ENCODE measurements around the gene SLC38A5.

The SLC38A5 gene

GRCh38 chrX:48498374-48498809, 28.3 kb upstream of the SLC38A5 start:
- no peak overlapping the region for H3K14ac ChIP-seq (ENCODE audit: low read length)
- H2BK120ac ChIP-seq (ENCODE audit: insufficient read depth, low read length, poor library complexity) = no peak overlapping the region
- no peaks in the 10 kb centered on the region for H3K27me3 ChIP-seq (ENCODE audit: insufficient read depth, low read length)
- no peak overlapping the region for H2AFZ ChIP-seq (ENCODE audit: insufficient read depth, low read length, poor library complexity)
- no peak overlapping the region for H4K12ac ChIP-seq (ENCODE audit: low read depth, low read length)
- H3K9me3 ChIP-seq (ENCODE audit: insufficient read depth, low read depth, low read length) = no peaks in the 10 kb centered on the region
- H3K4me2 ChIP-seq (ENCODE audit: low read length) = no peak overlapping the region
- H3K9ac ChIP-seq (ENCODE audit: low read length) = no peak overlapping the region
- no peak overlapping the region for H3K23ac ChIP-seq (ENCODE audit: low read length)
- H3K18ac ChIP-seq (ENCODE audit: low read length) = no peak overlapping the region
- no peak overlapping the region for H3K27ac ChIP-seq (ENCODE audit: low read depth, low read length)
- H3K36me3 ChIP-seq (ENCODE audit: control insufficient read depth in 1 of 2, insufficient read depth in 2 of 2, low read length in 2 of 2) = no peaks in the 10 kb centered on the region
- H3K4ac ChIP-seq (ENCODE audit: low read depth, low read length) = no peak overlapping the region
- no peak overlapping the region for H2BK12ac ChIP-seq (ENCODE audit: low read length)
- no peaks in the 10 kb centered on the region for H3K79me1 ChIP-seq (ENCODE audit: low read length)
- no peak overlapping the region for H2BK5ac ChIP-seq (ENCODE audit: low read depth, low read length, poor library complexity)
- H2AK5ac ChIP-seq (ENCODE audit: low read length) = no peak overlapping the region
- DNase-seq = no peak
- no CpG with 5 or more reads among the region's 6 CpGs for WGBS (ENCODE audit: extremely low coverage, insufficient coverage, insufficient read length)
- no peak overlapping the region for H3K4me3 ChIP-seq (ENCODE audit: low read depth, low read length)
- peaks cover 0 to 2% of the 10 kb centered on the region in 2 experiments for H3K4me1 ChIP-seq (ENCODE audit: control insufficient read depth in 1 of 2, insufficient read depth in 2 of 2, low read length in 2 of 2)
- H4K8ac ChIP-seq (ENCODE audit: low read depth, low read length) = no peak overlapping the region
- H4K91ac ChIP-seq (ENCODE audit: low read depth, low read length) = no peak overlapping the region
- no peaks in the 10 kb centered on the region for H3K79me2 ChIP-seq (ENCODE audit: control insufficient read depth, insufficient read depth, low read length, poor library complexity)

- Histone ChIP-seq H4K91ac (ENCODE audit: low read depth, low read length) (no peak overlapping the region), H3K23ac (ENCODE audit: low read length) (no peak overlapping the region), H3K9me3 (ENCODE audit: insufficient read depth, low read depth, low read length) (no peaks in the 10 kb centered on the region), H3K4me1 (ENCODE audit: control insufficient read depth in 1 of 2, insufficient read depth in 2 of 2, low read length in 2 of 2) (peaks cover 0 to 2% of the 10 kb centered on the region in 2 experiments), H3K4me2 (ENCODE audit: low read length) (no peak overlapping the region), H2BK5ac (ENCODE audit: low read depth, low read length, poor library complexity) (no peak overlapping the region), H2AK5ac (ENCODE audit: low read length) (no peak overlapping the region), H4K12ac (ENCODE audit: low read depth, low read length) (no peak overlapping the region), H3K4me3 (ENCODE audit: low read depth, low read length) (no peak overlapping the region), H3K4ac (ENCODE audit: low read depth, low read length) (no peak overlapping the region), H3K79me2 (ENCODE audit: control insufficient read depth, insufficient read depth, low read length, poor library complexity) (no peaks in the 10 kb centered on the region), H2BK12ac (ENCODE audit: low read length) (no peak overlapping the region), H3K18ac (ENCODE audit: low read length) (no peak overlapping the region), H2AFZ (ENCODE audit: insufficient read depth, low read length, poor library complexity) (no peak overlapping the region), H3K14ac (ENCODE audit: low read length) (no peak overlapping the region), H3K27me3 (ENCODE audit: insufficient read depth, low read length) (no peaks in the 10 kb centered on the region), H2BK120ac (ENCODE audit: insufficient read depth, low read length, poor library complexity) (no peak overlapping the region), H3K36me3 (ENCODE audit: control insufficient read depth in 1 of 2, insufficient read depth in 2 of 2, low read length in 2 of 2) (no peaks in the 10 kb centered on the region), H3K27ac (ENCODE audit: low read depth, low read length) (no peak overlapping the region), H3K79me1 (ENCODE audit: low read length) (no peaks in the 10 kb centered on the region), H4K8ac (ENCODE audit: low read depth, low read length) (no peak overlapping the region), H3K9ac (ENCODE audit: low read length) (no peak overlapping the region)
- DNase-seq = no peak
- no CpG with 5 or more reads among the region's 5 CpGs for WGBS (ENCODE audit: extremely low coverage, insufficient coverage, insufficient read length)
Measured at GRCh38 chrX:48497871-48498270, 27.8 kb upstream of the SLC38A5 start.

GRCh38 chrX:48496660-48497059, 26.6 kb upstream of the SLC38A5 start:
- H3K27me3 ChIP-seq (ENCODE audit: insufficient read depth, low read length) = no peaks in the 10 kb centered on the region
- no peak overlapping the region for H2AFZ ChIP-seq (ENCODE audit: insufficient read depth, low read length, poor library complexity)
- no peak overlapping the region for H2BK5ac ChIP-seq (ENCODE audit: low read depth, low read length, poor library complexity)
- no peak overlapping the region for H4K12ac ChIP-seq (ENCODE audit: low read depth, low read length)
- H3K18ac ChIP-seq (ENCODE audit: low read length) = no peak overlapping the region
- no peak overlapping the region for H2BK120ac ChIP-seq (ENCODE audit: insufficient read depth, low read length, poor library complexity)
- DNase-seq = no peak
- H3K36me3 ChIP-seq (ENCODE audit: control insufficient read depth in 1 of 2, insufficient read depth in 2 of 2, low read length in 2 of 2) = no peaks in the 10 kb centered on the region
- H3K14ac ChIP-seq (ENCODE audit: low read length) = no peak overlapping the region
- H3K23ac ChIP-seq (ENCODE audit: low read length) = no peak overlapping the region
- H3K79me2 ChIP-seq (ENCODE audit: control insufficient read depth, insufficient read depth, low read length, poor library complexity) = no peaks in the 10 kb centered on the region
- peaks cover 4 to 11% of the 10 kb centered on the region in 2 experiments for H3K4me1 ChIP-seq (ENCODE audit: control insufficient read depth in 1 of 2, insufficient read depth in 2 of 2, low read length in 2 of 2)
- WGBS (ENCODE audit: extremely low coverage, insufficient coverage, insufficient read length) = no CpG with 5 or more reads among the region's 4 CpGs
- no peak overlapping the region for H2BK12ac ChIP-seq (ENCODE audit: low read length)
- no peak overlapping the region for H3K27ac ChIP-seq (ENCODE audit: low read depth, low read length)
- no peak overlapping the region for H4K91ac ChIP-seq (ENCODE audit: low read depth, low read length)
- no peak overlapping the region for H3K9ac ChIP-seq (ENCODE audit: low read length)
- no peak overlapping the region for H3K4ac ChIP-seq (ENCODE audit: low read depth, low read length)
- no peak overlapping the region for H2AK5ac ChIP-seq (ENCODE audit: low read length)
- peaks cover 3% of the 10 kb centered on the region for H3K79me1 ChIP-seq (ENCODE audit: low read length)
- H4K8ac ChIP-seq (ENCODE audit: low read depth, low read length) = no peak overlapping the region
- H3K4me2 ChIP-seq (ENCODE audit: low read length) = no peak overlapping the region
- no peak overlapping the region for H3K4me3 ChIP-seq (ENCODE audit: low read depth, low read length)
- H3K9me3 ChIP-seq (ENCODE audit: insufficient read depth, low read depth, low read length) = no peaks in the 10 kb centered on the region

GRCh38 chrX:48493890-48494364, 23.9 kb upstream of the SLC38A5 start:
- Histone ChIP-seq H4K8ac (ENCODE audit: low read depth, low read length) (no peak overlapping the region), H2BK12ac (ENCODE audit: low read length) (no peak overlapping the region), H3K4me2 (ENCODE audit: low read length) (no peak overlapping the region), H4K12ac (ENCODE audit: low read depth, low read length) (no peak overlapping the region), H2AFZ (ENCODE audit: insufficient read depth, low read length, poor library complexity) (no peak overlapping the region), H3K18ac (ENCODE audit: low read length) (no peak overlapping the region), H3K9me3 (ENCODE audit: insufficient read depth, low read depth, low read length) (no peaks in the 10 kb centered on the region), H4K91ac (ENCODE audit: low read depth, low read length) (no peak overlapping the region), H3K4me3 (ENCODE audit: low read depth, low read length) (no peak overlapping the region), H3K36me3 (ENCODE audit: control insufficient read depth in 1 of 2, insufficient read depth in 2 of 2, low read length in 2 of 2) (no peaks in the 10 kb centered on the region), H2AK5ac (ENCODE audit: low read length) (no peak overlapping the region), H2BK120ac (ENCODE audit: insufficient read depth, low read length, poor library complexity) (no peak overlapping the region), H3K23ac (ENCODE audit: low read length) (no peak overlapping the region), H2BK5ac (ENCODE audit: low read depth, low read length, poor library complexity) (no peak overlapping the region), H3K4me1 (ENCODE audit: control insufficient read depth in 1 of 2, insufficient read depth in 2 of 2, low read length in 2 of 2) (peaks cover 4 to 12% of the 10 kb centered on the region in 2 experiments), H3K9ac (ENCODE audit: low read length) (no peak overlapping the region), H3K79me2 (ENCODE audit: control insufficient read depth, insufficient read depth, low read length, poor library complexity) (no peaks in the 10 kb centered on the region), H3K14ac (ENCODE audit: low read length) (no peak overlapping the region), H3K79me1 (ENCODE audit: low read length) (peaks cover 3% of the 10 kb centered on the region), H3K27ac (ENCODE audit: low read depth, low read length) (no peak overlapping the region), H3K27me3 (ENCODE audit: insufficient read depth, low read length) (no peaks in the 10 kb centered on the region), H3K4ac (ENCODE audit: low read depth, low read length) (no peak overlapping the region)
- no CpG with 5 or more reads among the region's 10 CpGs for WGBS (ENCODE audit: extremely low coverage, insufficient coverage, insufficient read length)
- DNase-seq = peak; percentile 56 to 72

Data from trophoblast cell (in vitro differentiated cells and primary cell).